ENCODE measurements around the gene RAF1. TPM values are rescaled to one million over a fixed set of nuclear protein-coding genes. Genes with fewer than 3 reads are reported as not detected.

The RAF1 gene
- total RNA-seq, 4 donors from 2014 or later = 106 to 136 (median 121) TPM

DNA sequence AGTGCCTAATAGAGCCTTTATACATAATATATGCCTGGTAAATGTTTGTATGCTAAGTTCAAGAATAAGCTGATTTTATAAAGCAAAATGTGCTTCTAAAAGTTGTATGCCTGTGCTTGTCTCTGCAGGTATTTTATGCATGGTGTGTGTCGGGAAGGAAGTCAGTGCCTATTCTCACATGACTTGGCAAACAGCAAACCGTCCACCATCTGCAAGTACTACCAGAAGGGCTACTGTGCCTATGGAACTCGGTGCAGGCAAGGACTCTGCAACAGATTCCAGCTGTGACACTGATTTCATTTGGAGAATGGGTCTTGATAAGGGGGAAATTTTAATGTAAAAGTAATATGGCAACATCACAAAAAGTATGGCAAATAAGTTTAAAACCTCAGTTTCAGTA lies 95.2 kb downstream of the RAF1 start:
- 74 to 85% methylated on average over 3 of the region's 3 CpGs for WGBS, 2 donors
- H3K4me3 ChIP-seq = no peak overlapping the region

GRCh38 chr3:12566976-12567375 lies 96.9 kb downstream of the RAF1 start:
- Histone ChIP-seq H3K36me3 (peaks cover 0 to 64% (median 8%) of the 10 kb centered on the region in 3 donors), H3K4me1 (peaks cover 0 to 11% (median 0%) of the 10 kb centered on the region in 4 donors), H3K27ac (no peak overlapping the region), H3K27me3 (no peaks in the 10 kb centered on the region), H3K4me3 (no peak overlapping the region), H3K9me3 (peaks cover 0 to 14% (median 0%) of the 10 kb centered on the region in 4 donors)
- TF ChIP-seq EP300 (IDR thresholded peaks at IDR 0.05) (no peak), POLR2A (IDR thresholded peaks at IDR 0.05) (no peak)
- TF ChIP-seq, protein P1, sequence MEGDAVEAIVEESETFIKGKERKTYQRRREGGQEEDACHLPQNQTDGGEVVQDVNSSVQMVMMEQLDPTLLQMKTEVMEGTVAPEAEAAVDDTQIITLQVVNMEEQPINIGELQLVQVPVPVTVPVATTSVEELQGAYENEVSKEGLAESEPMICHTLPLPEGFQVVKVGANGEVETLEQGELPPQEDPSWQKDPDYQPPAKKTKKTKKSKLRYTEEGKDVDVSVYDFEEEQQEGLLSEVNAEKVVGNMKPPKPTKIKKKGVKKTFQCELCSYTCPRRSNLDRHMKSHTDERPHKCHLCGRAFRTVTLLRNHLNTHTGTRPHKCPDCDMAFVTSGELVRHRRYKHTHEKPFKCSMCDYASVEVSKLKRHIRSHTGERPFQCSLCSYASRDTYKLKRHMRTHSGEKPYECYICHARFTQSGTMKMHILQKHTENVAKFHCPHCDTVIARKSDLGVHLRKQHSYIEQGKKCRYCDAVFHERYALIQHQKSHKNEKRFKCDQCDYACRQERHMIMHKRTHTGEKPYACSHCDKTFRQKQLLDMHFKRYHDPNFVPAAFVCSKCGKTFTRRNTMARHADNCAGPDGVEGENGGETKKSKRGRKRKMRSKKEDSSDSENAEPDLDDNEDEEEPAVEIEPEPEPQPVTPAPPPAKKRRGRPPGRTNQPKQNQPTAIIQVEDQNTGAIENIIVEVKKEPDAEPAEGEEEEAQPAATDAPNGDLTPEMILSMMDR (IDR thresholded peaks at IDR 0.05) = no peak
- no peak for DNase-seq (ENCODE audit: low spot score in 2 of 2)

More for the DNA sequence above, 95.2 kb downstream of the RAF1 start:
- DNase-seq (ENCODE audit: low spot score in 2 of 2) = no peak
- Histone ChIP-seq H3K27me3 (no peaks in the 10 kb centered on the region), H3K9me3 (peaks cover 0 to 14% (median 0%) of the 10 kb centered on the region in 4 donors), H3K36me3 (peaks cover 5 to 80% (median 21%) of the 10 kb centered on the region in 3 donors), H3K4me1 (no peaks in the 10 kb centered on the region), H3K27ac (no peak overlapping the region)
- TF ChIP-seq EP300 (IDR thresholded peaks at IDR 0.05) (no peak), POLR2A (IDR thresholded peaks at IDR 0.05) (no peak)
- TF ChIP-seq, protein P1 (IDR thresholded peaks at IDR 0.05) = no peak

GRCh38 chr3:12562451-12562850 lies 101.5 kb downstream of the RAF1 start:
- H3K4me1 ChIP-seq = peaks cover 0 to 55% (median 20%) of the 10 kb centered on the region in 4 donors
- DNase-seq (ENCODE audit: low spot score in 2 of 2) = no peak
- no peak for TF ChIP-seq EP300 (IDR thresholded peaks at IDR 0.05)
- TF ChIP-seq POLR2A (IDR thresholded peaks at IDR 0.05) = no peak
- TF ChIP-seq, protein P1 (IDR thresholded peaks at IDR 0.05) = no peak
- H3K27me3 ChIP-seq = no peaks in the 10 kb centered on the region
- H3K27ac ChIP-seq = no peak overlapping the region
- no peak overlapping the region for H3K4me3 ChIP-seq
- H3K36me3 ChIP-seq = peaks cover 0 to 25% (median 0%) of the 10 kb centered on the region in 3 donors
- peaks cover 0 to 14% (median 0%) of the 10 kb centered on the region in 4 donors for H3K9me3 ChIP-seq
- WGBS, 2 donors = 60 to 65% methylated on average over 1 of the region's 1 CpG

GRCh38 chr3:12561397-12561796 lies 102.5 kb downstream of the RAF1 start:
- DNase-seq (ENCODE audit: low spot score in 2 of 2) = no peak
- Histone ChIP-seq H3K4me1 (peaks cover 0 to 55% (median 20%) of the 10 kb centered on the region in 4 donors), H3K9me3 (peaks cover 0 to 9% (median 0%) of the 10 kb centered on the region in 4 donors), H3K27me3 (no peaks in the 10 kb centered on the region), H3K27ac (no peak overlapping the region), H3K36me3 (peaks cover 0 to 15% (median 0%) of the 10 kb centered on the region in 3 donors), H3K4me3 (no peak overlapping the region)
- TF ChIP-seq EP300 (IDR thresholded peaks at IDR 0.05) (no peak), POLR2A (IDR thresholded peaks at IDR 0.05) (no peak)
- TF ChIP-seq, protein P1 (IDR thresholded peaks at IDR 0.05) = no peak
- WGBS, 2 donors = 96 to 98% methylated on average over 2 of the region's 2 CpGs

DNA sequence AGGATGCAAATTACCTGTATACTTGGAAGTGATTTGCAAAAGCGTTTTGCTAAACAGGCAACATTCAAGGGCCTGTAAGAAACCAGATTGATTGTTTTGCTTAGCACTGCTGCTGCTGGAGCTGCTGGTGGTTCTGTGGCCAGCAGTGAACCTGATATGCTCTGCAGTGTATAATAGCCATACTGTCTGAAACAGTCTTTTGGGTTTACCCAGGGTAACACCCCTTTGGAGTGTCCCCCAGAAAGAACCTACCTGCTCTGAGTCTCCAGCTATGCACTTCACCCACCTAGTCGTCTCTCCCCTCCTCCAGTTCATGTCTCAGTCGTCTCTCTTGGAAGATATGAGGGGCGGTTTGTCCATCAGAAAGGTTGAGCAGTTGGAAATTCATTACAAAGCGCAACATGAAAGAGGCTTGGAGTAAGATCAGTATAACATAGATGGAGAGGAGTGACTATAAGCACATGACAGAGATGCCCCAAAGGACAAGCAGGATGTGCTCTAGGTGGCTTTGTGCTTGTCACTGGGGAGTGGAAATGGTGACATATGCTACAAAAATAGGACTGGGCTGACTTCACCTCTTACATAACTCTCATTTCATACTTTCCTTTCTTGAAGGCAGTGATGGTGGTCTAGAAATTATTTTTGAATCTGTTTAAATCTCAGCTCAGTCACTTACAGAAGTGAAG lies 103.3 kb downstream of the RAF1 start:
- Histone ChIP-seq H3K27ac (no peak overlapping the region), H3K27me3 (no peaks in the 10 kb centered on the region), H3K9me3 (peaks cover 0 to 1% (median 0%) of the 10 kb centered on the region in 4 donors), H3K4me3 (no peak overlapping the region), H3K4me1 (peaks cover 0 to 62% (median 20%) of the 10 kb centered on the region in 4 donors), H3K36me3 (peaks cover 0 to 7% (median 0%) of the 10 kb centered on the region in 3 donors)
- no peak for TF ChIP-seq POLR2A (IDR thresholded peaks at IDR 0.05)
- no peak for TF ChIP-seq EP300 (IDR thresholded peaks at IDR 0.05)
- TF ChIP-seq, protein P1 (IDR thresholded peaks at IDR 0.05) = no peak
- WGBS, 2 donors = 74 to 78% methylated on average over 5 of the region's 5 CpGs
- no peak for DNase-seq (ENCODE audit: low spot score in 2 of 2)

Data from tibial nerve (tissue), 4 donors.